Suprapubic skin (tissue), 4 donors: ENCODE data around the gene ABHD3.

Source experiments
- EP300 ChIP-seq: sonication (generic); formaldehyde crosslinking; IDR thresholded peaks from one replicate; pipeline ENCODE4 v1.6.1; 2017; ENCODE audit warnings: antibody characterized with exemption
- POLR2A ChIP-seq, 2 donors: fragments of 450-650 bp; IDR thresholded peaks; one replicate each; pipeline ENCODE4 v1.6.1; 2017; ENCODE audit warnings: antibody characterized with exemption in 2 of 2, mild to moderate bottlenecking in 2 of 2, moderate library complexity in 2 of 2
- POLR2AphosphoS5 ChIP-seq, 3 donors: sonication (generic); formaldehyde crosslinking; IDR thresholded peaks; one replicate each; pipeline ENCODE4 v1.6.1; 2017; ENCODE audit warnings: antibody characterized with exemption in 3 of 3
- TF ChIP-seq, protein P1 (sequence below), 2 donors: fragments of 200-600 bp in 1 of 2; fragments of 450-650 bp in 1 of 2; sonication (generic) in 1 of 2; IDR thresholded peaks; one replicate each; pipeline ENCODE4 v1.5.1; 2016 to 2019; ENCODE audit warnings: antibody characterized with exemption in 2 of 2, mild to moderate bottlenecking in 1 of 2, moderate library complexity in 1 of 2

DNA sequence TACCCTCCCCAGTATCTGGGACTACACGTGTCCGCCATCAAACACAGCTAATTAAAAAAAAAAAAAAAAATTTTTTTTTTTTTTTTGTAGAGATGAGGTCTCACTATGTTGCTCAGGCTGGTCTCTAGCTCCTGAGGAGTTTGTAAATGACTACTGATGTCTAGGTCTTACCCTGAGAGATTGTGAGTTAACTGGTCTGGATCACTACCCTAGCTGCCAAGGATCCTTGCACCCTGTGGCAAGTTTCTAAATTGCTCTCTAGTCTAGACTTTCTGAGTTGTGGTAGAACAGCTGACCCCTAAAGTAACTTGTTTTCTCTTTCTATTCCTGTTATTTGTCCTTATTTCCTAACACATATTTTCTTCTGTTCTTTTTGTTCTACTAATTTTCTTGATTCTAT lies 44.5 kb downstream of the ABHD3 start:
- TF ChIP-seq, protein P1, sequence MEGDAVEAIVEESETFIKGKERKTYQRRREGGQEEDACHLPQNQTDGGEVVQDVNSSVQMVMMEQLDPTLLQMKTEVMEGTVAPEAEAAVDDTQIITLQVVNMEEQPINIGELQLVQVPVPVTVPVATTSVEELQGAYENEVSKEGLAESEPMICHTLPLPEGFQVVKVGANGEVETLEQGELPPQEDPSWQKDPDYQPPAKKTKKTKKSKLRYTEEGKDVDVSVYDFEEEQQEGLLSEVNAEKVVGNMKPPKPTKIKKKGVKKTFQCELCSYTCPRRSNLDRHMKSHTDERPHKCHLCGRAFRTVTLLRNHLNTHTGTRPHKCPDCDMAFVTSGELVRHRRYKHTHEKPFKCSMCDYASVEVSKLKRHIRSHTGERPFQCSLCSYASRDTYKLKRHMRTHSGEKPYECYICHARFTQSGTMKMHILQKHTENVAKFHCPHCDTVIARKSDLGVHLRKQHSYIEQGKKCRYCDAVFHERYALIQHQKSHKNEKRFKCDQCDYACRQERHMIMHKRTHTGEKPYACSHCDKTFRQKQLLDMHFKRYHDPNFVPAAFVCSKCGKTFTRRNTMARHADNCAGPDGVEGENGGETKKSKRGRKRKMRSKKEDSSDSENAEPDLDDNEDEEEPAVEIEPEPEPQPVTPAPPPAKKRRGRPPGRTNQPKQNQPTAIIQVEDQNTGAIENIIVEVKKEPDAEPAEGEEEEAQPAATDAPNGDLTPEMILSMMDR (IDR thresholded peaks at IDR 0.05) = no peak
- no peak for TF ChIP-seq POLR2A (IDR thresholded peaks at IDR 0.05)
- no peak for TF ChIP-seq POLR2AphosphoS5 (IDR thresholded peaks at IDR 0.05)
- no peak for TF ChIP-seq EP300
